Mucosa of stomach (tissue), 1 donor: ENCODE results near the gene PCNT.

Source experiments
- H3K27me3 ChIP-seq: one replicate; pipeline ENCODE4 v1.7.0; 2013; ENCODE audit warnings: mild to moderate bottlenecking, low read length; ENCODE audit not compliant: control insufficient read depth, insufficient read depth
- H3K36me3 ChIP-seq: one replicate; pipeline ENCODE4 v1.7.0; 2013; ENCODE audit warnings: low read length; ENCODE audit not compliant: control insufficient read depth, insufficient read depth
- H3K4me1 ChIP-seq: one replicate; pipeline ENCODE4 v1.7.0; 2013; ENCODE audit warnings: mild to moderate bottlenecking, low read length; ENCODE audit not compliant: control insufficient read depth, insufficient read depth
- H3K4me3 ChIP-seq: one replicate; pipeline ENCODE4 v1.7.0; 2013; ENCODE audit warnings: low read length
- H3K9ac ChIP-seq: one replicate; pipeline ENCODE4 v1.7.0; 2013; ENCODE audit warnings: mild to moderate bottlenecking, low read length, moderate library complexity
- H3K9me3 ChIP-seq: one replicate; pipeline ENCODE4 v1.7.0; 2013; ENCODE audit warnings: mild to moderate bottlenecking, low read length, moderate library complexity; ENCODE audit not compliant: control insufficient read depth
- donor health status: Pancreatic carcinoma.

PCNT gene

GRCh38 chr21:46411236-46411635 is 87.3 kb downstream of the PCNT start:
- H3K4me3 ChIP-seq, result no peak overlapping the region
- no peaks in the 10 kb centered on the region for H3K9me3 ChIP-seq
- no peaks in the 10 kb centered on the region for H3K36me3 ChIP-seq
- no peaks in the 10 kb centered on the region for H3K4me1 ChIP-seq
- H3K27me3 ChIP-seq, result no peaks in the 10 kb centered on the region
- no peak overlapping the region for H3K9ac ChIP-seq

- H3K9ac ChIP-seq, result no peak overlapping the region
- no peaks in the 10 kb centered on the region for H3K4me1 ChIP-seq
- no peaks in the 10 kb centered on the region for H3K27me3 ChIP-seq
- H3K4me3 ChIP-seq, result no peak overlapping the region
- no peaks in the 10 kb centered on the region for H3K36me3 ChIP-seq
- H3K9me3 ChIP-seq, result no peaks in the 10 kb centered on the region
Measured at GRCh38 chr21:46411691-46412090, 87.7 kb downstream of the PCNT start.

- H3K9me3 ChIP-seq, result no peaks in the 10 kb centered on the region
- no peaks in the 10 kb centered on the region for H3K36me3 ChIP-seq
- no peak overlapping the region for H3K4me3 ChIP-seq
- no peaks in the 10 kb centered on the region for H3K27me3 ChIP-seq
- no peak overlapping the region for H3K9ac ChIP-seq
- H3K4me1 ChIP-seq, result no peaks in the 10 kb centered on the region
Measured at GRCh38 chr21:46412521-46413364, 88.8 kb downstream of the PCNT start.

GRCh38 chr21:46413365-46413696 is 89.4 kb downstream of the PCNT start:
- no peaks in the 10 kb centered on the region for H3K4me1 ChIP-seq
- no peak overlapping the region for H3K4me3 ChIP-seq
- no peaks in the 10 kb centered on the region for H3K9me3 ChIP-seq
- H3K36me3 ChIP-seq, result no peaks in the 10 kb centered on the region
- H3K9ac ChIP-seq, result no peak overlapping the region
- no peaks in the 10 kb centered on the region for H3K27me3 ChIP-seq

GRCh38 chr21:46414965-46415275 is 91.0 kb downstream of the PCNT start:
- Histone ChIP-seq H3K9me3 (no peaks in the 10 kb centered on the region), H3K36me3 (no peaks in the 10 kb centered on the region), H3K4me1 (no peaks in the 10 kb centered on the region), H3K4me3 (no peak overlapping the region), H3K9ac (no peak overlapping the region), H3K27me3 (no peaks in the 10 kb centered on the region)

GRCh38 chr21:46416551-46416950 is 92.6 kb downstream of the PCNT start:
- H3K4me3 ChIP-seq, result no peak overlapping the region
- H3K4me1 ChIP-seq, result no peaks in the 10 kb centered on the region
- H3K27me3 ChIP-seq, result no peaks in the 10 kb centered on the region
- H3K9ac ChIP-seq, result no peak overlapping the region
- H3K36me3 ChIP-seq, result no peaks in the 10 kb centered on the region
- H3K9me3 ChIP-seq, result no peaks in the 10 kb centered on the region

GRCh38 chr21:46418265-46418946 is 94.5 kb downstream of the PCNT start:
- Histone ChIP-seq H3K4me3 (no peak overlapping the region), H3K9me3 (no peaks in the 10 kb centered on the region), H3K27me3 (no peaks in the 10 kb centered on the region), H3K9ac (no peak overlapping the region), H3K4me1 (no peaks in the 10 kb centered on the region), H3K36me3 (no peaks in the 10 kb centered on the region)

- Histone ChIP-seq H3K4me1 (no peaks in the 10 kb centered on the region), H3K9ac (no peak overlapping the region), H3K27me3 (no peaks in the 10 kb centered on the region), H3K36me3 (no peaks in the 10 kb centered on the region), H3K4me3 (no peak overlapping the region), H3K9me3 (no peaks in the 10 kb centered on the region)
Measured at GRCh38 chr21:46420241-46421190, 96.6 kb downstream of the PCNT start.

- Histone ChIP-seq H3K27me3 (no peaks in the 10 kb centered on the region), H3K4me3 (no peak overlapping the region), H3K4me1 (no peaks in the 10 kb centered on the region), H3K9ac (no peak overlapping the region), H3K36me3 (no peaks in the 10 kb centered on the region), H3K9me3 (no peaks in the 10 kb centered on the region)
Measured at GRCh38 chr21:46421191-46421750, 97.3 kb downstream of the PCNT start.

GRCh38 chr21:46421756-46422555 is 98.0 kb downstream of the PCNT start:
- no peak overlapping the region for H3K4me3 ChIP-seq
- H3K4me1 ChIP-seq, result no peaks in the 10 kb centered on the region
- H3K9me3 ChIP-seq, result no peaks in the 10 kb centered on the region
- no peak overlapping the region for H3K9ac ChIP-seq
- no peaks in the 10 kb centered on the region for H3K36me3 ChIP-seq
- no peaks in the 10 kb centered on the region for H3K27me3 ChIP-seq

GRCh38 chr21:46422636-46423241 is 98.8 kb downstream of the PCNT start:
- no peaks in the 10 kb centered on the region for H3K9me3 ChIP-seq
- H3K36me3 ChIP-seq, result no peaks in the 10 kb centered on the region
- no peak overlapping the region for H3K9ac ChIP-seq
- H3K4me1 ChIP-seq, result no peaks in the 10 kb centered on the region
- no peaks in the 10 kb centered on the region for H3K27me3 ChIP-seq
- no peak overlapping the region for H3K4me3 ChIP-seq
